T-cell (primary cell): ENCODE data around the gene RPL19. TPM values are rescaled to one million over a fixed set of nuclear protein-coding genes. Genes with fewer than 3 reads are reported as not detected.
"Not testable (repeated sequence)": the region's sequence is repeated elsewhere in the genome, so short reads cannot be mapped to it uniquely, and the experiment has no call there.

Experiments
- ATAC-seq, 4 experiments: fragments of 200-7000 bp in 3 of 4; fragments of 150-1000 bp in 1 of 4; cut with Tn5 transposase; replicated peaks in 1 of 4; 1 replicate in 3 of 4; 2 replicates in 1 of 4; pipeline ENCODE4 v1.10.0; 2021; ENCODE audit warnings: moderate library complexity in 3 of 4, mild to moderate bottlenecking in 2 of 4, moderate number of reproducible peaks in 1 of 4
- CTCF ChIA-PET, 2 donors: fragments of 300-600 bp; sonication (Branson Sonifier 250); formaldehyde crosslinking; loops; one replicate each; lab custom pipeline; 2022; ENCODE audit warnings: antibody characterized with exemption in 2 of 2; lab: Charles Lee
- POLR2A ChIA-PET, 2 donors: fragments of 300-600 bp; sonication (Branson Sonifier 250); formaldehyde crosslinking; loops; one replicate each; lab custom pipeline; 2022; ENCODE audit warnings: antibody characterized with exemption in 2 of 2; lab: Charles Lee
- DNase-seq, 35 experiments: peaks; one replicate each; pipeline versions ENCODE4 v3.0.0 to v3.0.0-alpha.2; 2013 to 2023
- H3K27ac ChIP-seq: one replicate; pipeline ENCODE4 v1.5.1; 2013; ENCODE audit warnings: low read length
- H3K27me3 ChIP-seq, 2 experiments: replicated peaks in 1 of 2; 1 replicate in 1 of 2; 2 replicates in 1 of 2; pipeline versions ENCODE4 v1.6.1 to v1.7.0; 2013; ENCODE audit warnings: low read length in 1 of 2, mixed read lengths in 1 of 2; ENCODE audit not compliant: control insufficient read depth in 2 of 2, insufficient read depth in 2 of 2; ENCODE audit errors: extremely low read depth in 1 of 2
- H3K36me3 ChIP-seq, 2 donors: 1 replicate in 1 of 2; 2 replicates in 1 of 2; pipeline versions ENCODE4 v1.6.1 to v1.7.0; 2013; ENCODE audit warnings: low read length in 1 of 2; ENCODE audit not compliant: control insufficient read depth in 2 of 2, insufficient read depth in 1 of 2; ENCODE audit errors: extremely low read depth in 1 of 2
- H3K4me1 ChIP-seq, 2 experiments: 1 replicate in 1 of 2; 2 replicates in 1 of 2; pipeline versions ENCODE4 v1.6.1 to v1.7.0; 2013; ENCODE audit warnings: low read length in 2 of 2, mixed read lengths in 1 of 2; ENCODE audit not compliant: insufficient read depth in 2 of 2, control insufficient read depth in 1 of 2; ENCODE audit errors: extremely low read depth in 1 of 2
- H3K4me3 ChIP-seq, 2 donors: 1 replicate in 1 of 2; 2 replicates in 1 of 2; pipeline versions ENCODE4 v1.5.1 to v1.7.0; 2013; ENCODE audit warnings: mild to moderate bottlenecking in 2 of 2, low read length in 1 of 2, moderate library complexity in 1 of 2; ENCODE audit not compliant: control insufficient read depth in 1 of 2; ENCODE audit errors: extremely low read depth in 1 of 2
- H3K9me3 ChIP-seq: 2 replicates; pipeline ENCODE4 v1.7.0; 2013
- H3K27ac Mint-ChIP-seq, 2 donors: one replicate each; pipeline ENCODE4 v1.8.0; 2020 to 2021; ENCODE audit warnings: mild to moderate bottlenecking in 2 of 2, mixed read lengths in 2 of 2
- H3K27me3 Mint-ChIP-seq, 2 donors: one replicate each; pipeline ENCODE4 v1.8.0; 2021 to 2022; ENCODE audit warnings: mixed read lengths in 2 of 2
- H3K36me3 Mint-ChIP-seq: one replicate; pipeline ENCODE4 v1.8.0; 2021; ENCODE audit warnings: mixed read lengths
- H3K4me1 Mint-ChIP-seq, 3 donors: one replicate each; pipeline ENCODE4 v1.8.0; 2020 to 2022; ENCODE audit warnings: mixed read lengths in 3 of 3, mild to moderate bottlenecking in 1 of 3
- H3K4me3 Mint-ChIP-seq, 3 donors: one replicate each; pipeline ENCODE4 v1.8.0; 2020 to 2022; ENCODE audit warnings: mild to moderate bottlenecking in 3 of 3, mixed read lengths in 3 of 3, moderate library complexity in 3 of 3
- H3K9me3 Mint-ChIP-seq, 3 donors: one replicate each; pipeline ENCODE4 v1.8.0; 2020 to 2022; ENCODE audit warnings: mixed read lengths in 3 of 3
- WGBS: methylation state at CpG from one replicate; pipeline ENCODE4 v1.1.5; 2013; ENCODE audit warnings: missing lambda C conversion rate; ENCODE audit not compliant: insufficient coverage; 5-methylcytosine and 5-hydroxymethylcytosine counted together
- total RNA-seq, 35 experiments: library from RNA in 6 of 35; stranded (reverse) in 6 of 35; fragments of 120-200 nt in 1 of 35; gene quantifications; one replicate each; pipeline versions ENCODE4 v1.2.1 to v1.2.4 and lab custom pipeline; 2013 to 2026

RPL19 gene
- total RNA-seq, 5 donors from 2014 or later (not counting 1 experiment from before 2014, with no cell fraction given): 2,988 to 3,293 (median 3,174) TPM

- Mint-ChIP-seq H3K4me1 (peaks cover 23 to 32% (median 30%) of the 10 kb centered on the region in 3 donors), H3K27me3 (peaks cover 23 to 33% of the 10 kb centered on the region in 2 donors), H3K36me3 (no peaks in the 10 kb centered on the region), H3K9me3 (no peaks in the 10 kb centered on the region), H3K4me3 (peak within 1 kb of the TSS; percentile 79 to 86 (median 85)), H3K27ac (peak within 1 kb of the TSS in 1 of 2 donors; percentile 11)
- no peak for ATAC-seq
- H3K4me3 ChIP-seq: peak within 1 kb of the TSS; percentile 76 to 85
- no peak within 1 kb of the TSS for H3K27ac ChIP-seq
- H3K9me3 ChIP-seq: no peaks in the 10 kb centered on the region
- DNase-seq: no peak
- peaks cover 5 to 40% of the 10 kb centered on the region in 2 experiments for H3K4me1 ChIP-seq
- WGBS: 57% methylated on average over 16 of the region's 17 CpGs
- POLR2A ChIA-PET: interaction anchor here in 1 of 2 donors (0.6 kb wide), 1 partner anchor 23 kb away, joined by 3 read pairs; no protein-coding TSS in a partner anchor
- H3K27me3 ChIP-seq: peaks cover 0 to 50% of the 10 kb centered on the region in 2 experiments
- H3K36me3 ChIP-seq: no peaks in the 10 kb centered on the region
- CTCF ChIA-PET: interaction anchor here (0.6 to 4.0 kb wide), 4 partner anchors 9 to 183 kb away, joined by 3 to 14 read pairs (median 5); no protein-coding TSS in a partner anchor
These were observed 34.2 kb upstream of the RPL19 start, which contains the start of gene ARL5C for GRCh38 chr17:39165841-39166349. TSS of gene ARL5C (minus strand) at chr17:39166161. CDS start at chr17:39165760, 401 bp downstream.

- Mint-ChIP-seq H3K4me1 (peaks cover 23 to 32% (median 30%) of the 10 kb centered on the region in 3 donors), H3K36me3 (no peaks in the 10 kb centered on the region), H3K27ac (no peak overlapping the region), H3K9me3 (no peaks in the 10 kb centered on the region), H3K27me3 (peaks cover 23 to 33% of the 10 kb centered on the region in 2 donors), H3K4me3 (peak overlapping the region in 2 of 3 donors; percentile 45 to 86)
- H3K27me3 ChIP-seq: peaks cover 0 to 44% of the 10 kb centered on the region in 2 experiments
- H3K9me3 ChIP-seq: no peaks in the 10 kb centered on the region
- peaks cover 5 to 40% of the 10 kb centered on the region in 2 experiments for H3K4me1 ChIP-seq
- 83% methylated on average over 4 of the region's 7 CpGs for WGBS
- no peak overlapping the region for H3K27ac ChIP-seq
- POLR2A ChIA-PET: no interaction called here
- DNase-seq: no peak
- H3K4me3 ChIP-seq: no peak overlapping the region
- no peak for ATAC-seq
- no peaks in the 10 kb centered on the region for H3K36me3 ChIP-seq
- CTCF ChIA-PET: interaction anchor here in 1 of 2 donors (0.7 to 4.0 kb wide), 5 partner anchors 13 to 184 kb away, joined by 3 to 14 read pairs (median 3); no protein-coding TSS in a partner anchor
These were observed 33.4 kb upstream of the RPL19 start for GRCh38 chr17:39166437-39167335.

GRCh38 chr17:39167476-39167875, 32.6 kb upstream of the RPL19 start:
- no peaks in the 10 kb centered on the region for H3K36me3 Mint-ChIP-seq
- DNase-seq (peak in 1 of 35 experiments; percentile 33), ATAC-seq (no peak)
- H3K9me3 Mint-ChIP-seq: no peaks in the 10 kb centered on the region
- Histone ChIP-seq H3K27ac (no peak overlapping the region), H3K9me3 (no peaks in the 10 kb centered on the region), H3K27me3 (peaks cover 0 to 43% of the 10 kb centered on the region in 2 experiments), H3K36me3 (no peaks in the 10 kb centered on the region), H3K4me3 (no peak overlapping the region), H3K4me1 (peaks cover 5 to 44% of the 10 kb centered on the region in 2 experiments)
- WGBS: no CpG with 5 or more reads among the region's 2 CpGs
- H3K4me1 Mint-ChIP-seq: peaks cover 23 to 38% (median 30%) of the 10 kb centered on the region in 3 donors
- H3K27ac Mint-ChIP-seq: no peak overlapping the region
- ChIA-PET POLR2A (interaction anchor here (0.6 to 0.7 kb wide), 2 partner anchors 9 to 414 kb away, joined by 3 to 5 read pairs; no protein-coding TSS in a partner anchor), CTCF (interaction anchor here (0.6 to 4.0 kb wide), 6 partner anchors 14 to 382 kb away, joined by 3 to 14 read pairs (median 4); no protein-coding TSS in a partner anchor)
- H3K27me3 Mint-ChIP-seq: peaks cover 23 to 35% of the 10 kb centered on the region in 2 donors
- peak overlapping the region in 1 of 3 donors; percentile 54 for H3K4me3 Mint-ChIP-seq

GRCh38 chr17:39168503-39168902, 31.6 kb upstream of the RPL19 start:
- H3K27ac Mint-ChIP-seq, H3K4me3 ChIP-seq, H3K4me3 Mint-ChIP-seq, H3K36me3 ChIP-seq, H3K36me3 Mint-ChIP-seq, H3K9me3 Mint-ChIP-seq, H3K27ac ChIP-seq, H3K9me3 ChIP-seq, DNase-seq, ATAC-seq: not testable (repeated sequence)
- no CpG with 5 or more reads among the region's 10 CpGs for WGBS
- Mint-ChIP-seq H3K27me3 (peaks cover 23 to 35% of the 10 kb centered on the region in 2 donors), H3K4me1 (peaks cover 32 to 47% (median 40%) of the 10 kb centered on the region in 3 donors)
- H3K4me1 ChIP-seq: peaks cover 5 to 54% of the 10 kb centered on the region in 2 experiments
- ChIA-PET POLR2A (interaction anchor here (0.6 to 0.7 kb wide), 2 partner anchors 374 to 736 kb away, joined by 5 to 7 read pairs; no protein-coding TSS in a partner anchor), CTCF (interaction anchor here (0.6 to 4.0 kb wide), 5 partner anchors 15 to 251 kb away, joined by 3 to 14 read pairs (median 5); partner anchors contain the start of gene FBXO47 (in 1 of the 2))
- peaks cover 0 to 35% of the 10 kb centered on the region in 2 experiments for H3K27me3 ChIP-seq

- 90% methylated on average over 11 of the region's 14 CpGs for WGBS
These were observed 31.0 kb upstream of the RPL19 start for GRCh38 chr17:39169101-39169500.

More at GRCh38 chr17:39169101-39169500, 31.0 kb upstream of the RPL19 start:
- Histone ChIP-seq H3K4me1 (peaks cover 5 to 54% of the 10 kb centered on the region in 2 experiments), H3K27me3 (peaks cover 0 to 35% of the 10 kb centered on the region in 2 experiments), H3K27ac (no peak overlapping the region), H3K36me3 (no peaks in the 10 kb centered on the region), H3K9me3 (no peaks in the 10 kb centered on the region), H3K4me3 (no peak overlapping the region)
- Mint-ChIP-seq H3K9me3 (no peaks in the 10 kb centered on the region), H3K4me1 (peaks cover 34 to 47% (median 41%) of the 10 kb centered on the region in 3 donors), H3K27ac (no peak overlapping the region), H3K36me3 (no peaks in the 10 kb centered on the region), H3K27me3 (peaks cover 23 to 32% of the 10 kb centered on the region in 2 donors), H3K4me3 (no peak overlapping the region)
- ATAC-seq: no peak
- CTCF ChIA-PET: interaction anchor here (0.6 to 4.0 kb wide), 3 partner anchors 15 to 251 kb away, joined by 4 to 14 read pairs (median 5); no protein-coding TSS in a partner anchor
- POLR2A ChIA-PET: interaction anchor here (0.6 to 0.8 kb wide), 2 partner anchors 319 to 735 kb away, joined by 5 to 8 read pairs; no protein-coding TSS in a partner anchor
- DNase-seq: no peak
